CD4-positive, alpha-beta memory T cell (primary cell): ENCODE data around the gene PDLIM1. TPM values are rescaled to one million over a fixed set of nuclear protein-coding genes. Genes with fewer than 3 reads are reported as not detected.

Source experiments
- CTCF ChIA-PET: fragments of 350-600 bp; sonication (Branson Sonifier 250); formaldehyde crosslinking; loops from one replicate; lab custom pipeline; 2021; ENCODE audit warnings: inconsistent platforms; ENCODE audit not compliant: partially characterized antibody; lab: Charles Lee
- POLR2A ChIA-PET: fragments of 350-600 bp; sonication (Branson Sonifier 250); formaldehyde crosslinking; loops from one replicate; lab custom pipeline; 2021; ENCODE audit not compliant: partially characterized antibody; lab: Charles Lee
- DNase-seq, 5 donors: peaks; one replicate each; pipeline versions ENCODE4 v3.0.0 to v3.0.0-alpha.2; 2020 to 2022; ENCODE audit warnings: mixed read lengths in 1 of 5
- H3K27ac ChIP-seq: one replicate; pipeline ENCODE4 v1.7.0; 2013; ENCODE audit warnings: low read depth, low read length
- H3K27me3 ChIP-seq: 2 replicates; pipeline ENCODE4 v1.7.0; 2013; ENCODE audit warnings: mild to moderate bottlenecking, low read length, moderate library complexity; ENCODE audit not compliant: insufficient read depth
- H3K36me3 ChIP-seq: 2 replicates; pipeline ENCODE4 v1.7.0; 2013; ENCODE audit warnings: mild to moderate bottlenecking, low read length, moderate library complexity; ENCODE audit not compliant: insufficient read depth
- H3K4me1 ChIP-seq: 2 replicates; pipeline ENCODE4 v1.7.0; 2013; ENCODE audit warnings: mild to moderate bottlenecking, low read length, moderate library complexity; ENCODE audit not compliant: insufficient read depth
- H3K4me3 ChIP-seq, 2 donors: one replicate each; pipeline ENCODE4 v1.7.0; 2013; ENCODE audit warnings: low read length in 2 of 2, mild to moderate bottlenecking in 1 of 2
- H3K9me3 ChIP-seq, 2 donors: one replicate each; pipeline ENCODE4 v1.7.0; 2013; ENCODE audit warnings: low read length in 2 of 2, control low read depth in 1 of 2; ENCODE audit not compliant: control insufficient read depth in 1 of 2
- H3K27ac Mint-ChIP-seq, 7 donors: one replicate each; pipeline ENCODE4 v1.8.0; 2020 to 2021; ENCODE audit warnings: mixed read lengths in 7 of 7, mild to moderate bottlenecking in 6 of 7, inconsistent platforms in 3 of 7, moderate library complexity in 3 of 7
- H3K27me3 Mint-ChIP-seq, 2 donors: one replicate each; pipeline ENCODE4 v1.8.0; 2020 to 2021; ENCODE audit warnings: mixed read lengths in 2 of 2
- H3K36me3 Mint-ChIP-seq, 2 donors: one replicate each; pipeline ENCODE4 v1.8.0; 2020 to 2021; ENCODE audit warnings: mixed read lengths in 2 of 2, inconsistent platforms in 1 of 2, mild to moderate bottlenecking in 1 of 2
- H3K4me1 Mint-ChIP-seq, 4 donors: one replicate each; pipeline ENCODE4 v1.8.0; 2020 to 2021; ENCODE audit warnings: mixed read lengths in 4 of 4, mild to moderate bottlenecking in 1 of 4
- H3K4me3 Mint-ChIP-seq, 8 donors: one replicate each; pipeline ENCODE4 v1.8.0; 2020 to 2021; ENCODE audit warnings: mixed read lengths in 8 of 8, mild to moderate bottlenecking in 7 of 8, moderate library complexity in 6 of 8, inconsistent platforms in 3 of 8
- H3K9me3 Mint-ChIP-seq, 8 donors: one replicate each; pipeline ENCODE4 v1.8.0; 2020 to 2021; ENCODE audit warnings: mixed read lengths in 8 of 8, mild to moderate bottlenecking in 5 of 8, inconsistent platforms in 3 of 8, moderate library complexity in 1 of 8
- intact Hi-C: fragments of 100-400 bp; cut with micrococcal nuclease; formaldehyde crosslinking; loops from one replicate; pipeline ENCODE4 v1.15.1; 2023
- polyA plus RNA-seq, 2 donors: library from polyadenylated mRNA; unstranded; fragments of 300-500 nt; fragmentation: Illumina TruSeq; gene quantifications; one replicate each; pipeline ENCODE4 v1.2.3, GENCODE V29; 2021
- total RNA-seq, 2 experiments: library from RNA; stranded (reverse); gene quantifications; one replicate each; pipeline ENCODE4 v1.2.3, GENCODE V29; 2021

PDLIM1 gene
- total and polyA plus RNA-seq, 4 experiments from 2014 or later = 0.90 to 7.3 (median 1.4) TPM

- no peak overlapping the region for H3K4me3 Mint-ChIP-seq
- intact Hi-C loops = no loop called here
- H3K4me1 ChIP-seq = no peaks in the 10 kb centered on the region
- no peaks in the 10 kb centered on the region for H3K27me3 ChIP-seq
- POLR2A ChIA-PET = no interaction called here
- H3K27me3 Mint-ChIP-seq = no peaks in the 10 kb centered on the region
- peaks cover 0 to 7% (median 3%) of the 10 kb centered on the region in 4 donors for H3K4me1 Mint-ChIP-seq
- no peak overlapping the region for H3K4me3 ChIP-seq
- no peaks in the 10 kb centered on the region for H3K36me3 Mint-ChIP-seq
- H3K36me3 ChIP-seq = no peaks in the 10 kb centered on the region
- peaks cover 0 to 1% (median 0%) of the 10 kb centered on the region in 8 donors for H3K9me3 Mint-ChIP-seq
- no peak for DNase-seq
- H3K27ac Mint-ChIP-seq = peak overlapping the region in 1 of 7 donors; percentile 70
- CTCF ChIA-PET = no interaction called here
- no peak overlapping the region for H3K27ac ChIP-seq
- no peaks in the 10 kb centered on the region for H3K9me3 ChIP-seq
Measured at GRCh38 chr10:95262763-95263518, 27.9 kb downstream of the PDLIM1 start.

GRCh38 chr10:95261926-95262325, 28.9 kb downstream of the PDLIM1 start:
- Mint-ChIP-seq H3K27me3 (no peaks in the 10 kb centered on the region), H3K27ac (no peak overlapping the region), H3K4me3 (no peak overlapping the region), H3K9me3 (peaks cover 0 to 4% (median 0%) of the 10 kb centered on the region in 8 donors), H3K36me3 (no peaks in the 10 kb centered on the region), H3K4me1 (peaks cover 0 to 7% (median 3%) of the 10 kb centered on the region in 4 donors)
- H3K9me3 ChIP-seq = no peaks in the 10 kb centered on the region
- no peaks in the 10 kb centered on the region for H3K27me3 ChIP-seq
- no peaks in the 10 kb centered on the region for H3K4me1 ChIP-seq
- no peak for DNase-seq
- intact Hi-C loops = no loop called here
- H3K4me3 ChIP-seq = no peak overlapping the region
- no peaks in the 10 kb centered on the region for H3K36me3 ChIP-seq
- ChIA-PET CTCF (no interaction called here), POLR2A (no interaction called here)
- H3K27ac ChIP-seq = no peak overlapping the region

GRCh38 chr10:95260909-95261552, 29.8 kb downstream of the PDLIM1 start:
- H3K36me3 Mint-ChIP-seq = no peaks in the 10 kb centered on the region
- H3K9me3 ChIP-seq = no peaks in the 10 kb centered on the region
- no peak overlapping the region for H3K4me3 ChIP-seq
- no peaks in the 10 kb centered on the region for H3K36me3 ChIP-seq
- no peaks in the 10 kb centered on the region for H3K27me3 ChIP-seq
- H3K4me1 Mint-ChIP-seq = peaks cover 0 to 2% (median 0%) of the 10 kb centered on the region in 4 donors
- H3K4me3 Mint-ChIP-seq = no peak overlapping the region
- H3K4me1 ChIP-seq = no peaks in the 10 kb centered on the region
- no peak for DNase-seq
- ChIA-PET POLR2A (no interaction called here), CTCF (interaction anchor here (2.0 kb wide), 1 partner anchor 14 kb away, joined by 5 read pairs; no protein-coding TSS in a partner anchor)
- intact Hi-C loops = no loop called here
- H3K27ac ChIP-seq = no peak overlapping the region
- no peaks in the 10 kb centered on the region for H3K27me3 Mint-ChIP-seq
- no peak overlapping the region for H3K27ac Mint-ChIP-seq
- H3K9me3 Mint-ChIP-seq = peaks cover 0 to 4% (median 0%) of the 10 kb centered on the region in 8 donors

GRCh38 chr10:95260397-95260881, 30.4 kb downstream of the PDLIM1 start:
- Mint-ChIP-seq H3K27me3 (no peaks in the 10 kb centered on the region), H3K27ac (no peak overlapping the region), H3K9me3 (peaks cover 0 to 4% (median 0%) of the 10 kb centered on the region in 8 donors), H3K4me1 (peaks cover 0 to 2% (median 0%) of the 10 kb centered on the region in 4 donors), H3K36me3 (no peaks in the 10 kb centered on the region), H3K4me3 (no peak overlapping the region)
- Histone ChIP-seq H3K4me3 (no peak overlapping the region), H3K4me1 (no peaks in the 10 kb centered on the region), H3K27me3 (no peaks in the 10 kb centered on the region), H3K27ac (no peak overlapping the region), H3K36me3 (no peaks in the 10 kb centered on the region), H3K9me3 (no peaks in the 10 kb centered on the region)
- intact Hi-C loops = no loop called here
- no peak for DNase-seq
- ChIA-PET CTCF (interaction anchor here (2.0 kb wide), 1 partner anchor 14 kb away, joined by 5 read pairs; no protein-coding TSS in a partner anchor), POLR2A (no interaction called here)

GRCh38 chr10:95257849-95258248, 33.0 kb downstream of the PDLIM1 start:
- Histone ChIP-seq H3K9me3 (no peaks in the 10 kb centered on the region), H3K27me3 (no peaks in the 10 kb centered on the region), H3K36me3 (no peaks in the 10 kb centered on the region), H3K4me3 (no peak overlapping the region), H3K4me1 (no peaks in the 10 kb centered on the region), H3K27ac (no peak overlapping the region)
- H3K27me3 Mint-ChIP-seq = no peaks in the 10 kb centered on the region
- H3K36me3 Mint-ChIP-seq = no peaks in the 10 kb centered on the region
- H3K4me3 Mint-ChIP-seq = no peak overlapping the region
- H3K27ac Mint-ChIP-seq = no peak overlapping the region
- ChIA-PET CTCF (no interaction called here), POLR2A (no interaction called here)
- no peak for DNase-seq
- peaks cover 0 to 4% (median 0%) of the 10 kb centered on the region in 8 donors for H3K9me3 Mint-ChIP-seq
- intact Hi-C loops = no loop called here
- H3K4me1 Mint-ChIP-seq = no peaks in the 10 kb centered on the region

GRCh38 chr10:95256268-95256667, 34.5 kb downstream of the PDLIM1 start:
- Mint-ChIP-seq H3K4me1 (no peaks in the 10 kb centered on the region), H3K36me3 (no peaks in the 10 kb centered on the region), H3K27me3 (no peaks in the 10 kb centered on the region), H3K27ac (no peak overlapping the region), H3K9me3 (peaks cover 0 to 4% (median 0%) of the 10 kb centered on the region in 8 donors), H3K4me3 (no peak overlapping the region)
- Histone ChIP-seq H3K27ac (no peak overlapping the region), H3K9me3 (no peaks in the 10 kb centered on the region), H3K27me3 (no peaks in the 10 kb centered on the region), H3K4me3 (no peak overlapping the region), H3K36me3 (no peaks in the 10 kb centered on the region), H3K4me1 (no peaks in the 10 kb centered on the region)
- no peak for DNase-seq
- intact Hi-C loops = no loop called here
- ChIA-PET POLR2A (no interaction called here), CTCF (no interaction called here)

- H3K9me3 ChIP-seq = no peaks in the 10 kb centered on the region
- no peaks in the 10 kb centered on the region for H3K4me1 Mint-ChIP-seq
- H3K4me1 ChIP-seq = no peaks in the 10 kb centered on the region
- H3K9me3 Mint-ChIP-seq = peaks cover 0 to 4% (median 0%) of the 10 kb centered on the region in 8 donors
- no peaks in the 10 kb centered on the region for H3K27me3 ChIP-seq
- H3K4me3 Mint-ChIP-seq = no peak overlapping the region
- no peak for DNase-seq
- intact Hi-C loops = no loop called here
- CTCF ChIA-PET = no interaction called here
- no peak overlapping the region for H3K4me3 ChIP-seq
- POLR2A ChIA-PET = no interaction called here
- H3K36me3 Mint-ChIP-seq = no peaks in the 10 kb centered on the region
- H3K36me3 ChIP-seq = no peaks in the 10 kb centered on the region
- no peak overlapping the region for H3K27ac ChIP-seq
- no peak overlapping the region for H3K27ac Mint-ChIP-seq
- H3K27me3 Mint-ChIP-seq = peaks cover 2 to 5% of the 10 kb centered on the region in 2 donors
Measured at GRCh38 chr10:95254629-95255028, 36.2 kb downstream of the PDLIM1 start.
